ENCODE measurements around the gene DFFB. TPM values are rescaled to one million over a fixed set of nuclear protein-coding genes. Genes with fewer than 3 reads are reported as not detected.

Gene DFFB
- total and polyA plus RNA-seq, 2 of the 13 experiments (the other 11 are each of a cell fraction or from before 2014, with no cell fraction given) = 4.6 to 9.3 TPM

DNA sequence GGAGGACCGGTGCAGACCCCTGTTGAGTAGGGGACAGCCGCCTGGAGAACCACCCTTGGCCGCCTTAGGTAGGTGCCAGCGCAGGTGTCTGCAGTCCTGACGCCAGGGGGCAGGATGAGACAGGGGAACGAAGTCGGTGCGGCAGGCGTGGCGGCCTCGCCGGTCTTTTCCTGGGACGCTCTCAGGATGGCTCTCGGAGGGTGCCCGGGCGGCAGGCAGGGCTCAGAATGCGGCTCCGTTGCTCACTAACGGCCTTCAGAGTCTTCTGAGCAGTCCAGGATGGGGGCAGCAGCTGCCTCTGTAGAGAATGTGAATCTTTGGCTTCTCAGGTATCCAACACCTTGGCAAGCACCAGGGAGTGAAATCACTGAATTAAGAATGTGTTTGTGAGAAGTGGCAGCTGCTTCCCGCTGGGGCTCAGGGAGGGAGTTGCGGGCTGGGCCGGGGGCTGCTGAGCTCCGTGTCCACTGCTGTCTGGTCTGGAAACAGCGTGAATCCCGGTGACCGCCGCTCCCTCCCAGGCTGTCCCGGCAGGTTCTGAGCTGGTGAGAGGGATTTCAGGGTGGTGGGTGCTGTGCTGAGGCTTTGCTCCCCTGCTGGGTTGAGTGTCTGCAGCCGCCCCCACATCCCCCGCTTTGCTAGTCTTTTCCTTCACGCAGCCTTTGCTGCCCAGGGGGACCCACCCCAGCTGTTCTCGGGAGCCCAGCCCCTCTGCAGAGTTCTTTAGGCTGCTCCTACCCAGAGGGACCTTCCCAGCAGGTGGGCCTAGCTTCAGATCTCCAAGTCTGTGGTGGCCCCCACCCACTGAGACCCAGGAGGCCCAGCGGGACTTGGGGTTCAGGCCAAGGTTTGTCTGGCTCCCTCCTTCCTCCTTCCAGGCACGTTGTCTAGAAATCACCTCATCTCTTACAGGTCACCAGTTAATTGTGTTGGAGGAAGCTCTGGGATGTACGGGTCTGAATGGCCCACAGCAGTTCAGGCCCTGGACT, 53.9 kb downstream of the DFFB start:
- ChIA-PET CTCF (ENCODE audit: low intra/inter-chr PET ratio, low total read pairs) (interaction anchor here (1.0 kb wide), 1 partner anchor 915 kb away, joined by 3 read pairs; no protein-coding TSS in a partner anchor), POLR2A (no interaction called here)
- H3K27ac ChIP-seq (ENCODE audit: extremely low read length, insufficient read depth, low read length) = no peak overlapping the region
- no peaks in the 10 kb centered on the region for H3K9me3 ChIP-seq (ENCODE audit: low read length)
- BruUV-seq (replicated peaks) = no TSS peak
- in situ Hi-C loops (cut with HindIII; ENCODE audit: extremely low pct_ligation_motif_present, low pct_unique_long_range_greater_than_20kb) (loop anchor here (25.0 kb wide), 1 partner anchor 151 kb away; no protein-coding TSS in a partner anchor), intact Hi-C loops (cut with micrococcal nuclease; ENCODE audit: unreplicated experiment) (no loop called here)
- peak overlapping the region in 1 of 3 experiments; percentile 9; a peak in 1 of 6 replicates for H3K4me3 ChIP-seq (replicated peaks in 1 of 3; ENCODE audit: insufficient read depth in 1 of 3, low read depth in 2 of 3, low read length in 3 of 3)
- H4K20me1 ChIP-seq (ENCODE audit: insufficient read depth, low read length) = peaks cover 3% of the 10 kb centered on the region; the same call in 1 of the 2 replicates
- no peak for FAIRE-seq
- peak overlapping the region; percentile 58 for H3K4me2 ChIP-seq (ENCODE audit: low read depth, low read length)
- ATAC-seq = peak; percentile 86
- WGBS (ENCODE audit: low lambda C conversion rate) = 81% methylated on average over 6 of the region's 35 CpGs
- H3K4me1 ChIP-seq (ENCODE audit: insufficient read depth, low read length) = peaks cover 24% of the 10 kb centered on the region
- H2AFZ ChIP-seq (ENCODE audit: low read length) = no peak overlapping the region
- H3K79me2 ChIP-seq (ENCODE audit: insufficient read depth, low read length) = no peaks in the 10 kb centered on the region
- no peak overlapping the region for H3K9ac ChIP-seq (ENCODE audit: insufficient read depth, low read depth, low read length)
- H3K36me3 ChIP-seq (replicated peaks in 1 of 2; ENCODE audit: control insufficient read depth in 1 of 2, insufficient read depth in 2 of 2, low read length in 2 of 2) = no peaks in the 10 kb centered on the region
- no peaks in the 10 kb centered on the region for H3K27me3 ChIP-seq (ENCODE audit: control insufficient read depth in 1 of 2, insufficient read depth in 2 of 2, low read length in 2 of 2)
- peak; percentile 57 for DNase-seq (ENCODE audit: low spot score)
- TF ChIP-seq SYNCRIP (IDR thresholded peaks at IDR 0.05; ENCODE audit: insufficient read depth, low read depth, low read length) (no peak), ZNF703 (CRISPR knock-in tag; IDR thresholded peaks at IDR 0.05; ENCODE audit: borderline replicate concordance) (no peak), MXD3 (CRISPR knock-in tag; IDR thresholded peaks at IDR 0.05) (peak; percentile 24; the same call in 1 of the 2 replicates), ELF3 (CRISPR knock-in tag; IDR thresholded peaks at IDR 0.05) (no peak), AKAP8 (CRISPR knock-in tag; IDR thresholded peaks at IDR 0.05) (peak; percentile 54; the same call in 1 of the 2 replicates), ZBTB2 (CRISPR knock-in tag; IDR thresholded peaks at IDR 0.05; ENCODE audit: low read depth) (no peak), ZNF644 (CRISPR knock-in tag; IDR thresholded peaks at IDR 0.05; ENCODE audit: low read depth) (no peak), NR2F6 (IDR thresholded peaks at IDR 0.05) (no peak), NR2F6 (CRISPR knock-in tag; IDR thresholded peaks at IDR 0.05) (peak; percentile 19; the same call in 1 of the 2 replicates), PATZ1 (CRISPR knock-in tag; IDR thresholded peaks at IDR 0.05) (peak; percentile 8; the same call in 1 of the 2 replicates), ZNF230 (CRISPR knock-in tag; IDR thresholded peaks at IDR 0.05) (no peak), KDM2A (CRISPR knock-in tag; IDR thresholded peaks at IDR 0.05; ENCODE audit: borderline replicate concordance, low read depth) (peak; percentile 66; the same call in 1 of the 2 replicates), RBFOX2 (IDR thresholded peaks at IDR 0.05; ENCODE audit: low read depth, low read length) (no peak)
- TF ChIP-seq, protein P1, sequence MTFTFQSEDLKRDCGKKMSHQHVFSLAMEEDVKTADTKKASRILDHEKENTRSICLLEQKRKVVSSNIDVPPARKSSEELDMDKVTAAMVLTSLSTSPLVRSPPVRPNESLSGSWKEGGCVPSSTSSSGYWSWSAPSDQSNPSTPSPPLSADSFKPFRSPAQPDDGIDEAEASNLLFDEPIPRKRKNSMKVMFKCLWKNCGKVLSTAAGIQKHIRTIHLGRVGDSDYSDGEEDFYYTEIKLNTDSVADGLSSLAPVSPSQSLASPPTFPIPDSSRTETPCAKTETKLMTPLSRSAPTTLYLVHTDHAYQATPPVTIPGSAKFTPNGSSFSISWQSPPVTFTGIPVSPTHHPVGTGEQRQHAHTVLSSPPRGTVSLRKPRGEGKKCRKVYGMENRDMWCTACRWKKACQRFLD (CRISPR knock-in tag; IDR thresholded peaks at IDR 0.05; ENCODE audit: borderline replicate concordance) = no peak
- TF ChIP-seq, protein P2, sequence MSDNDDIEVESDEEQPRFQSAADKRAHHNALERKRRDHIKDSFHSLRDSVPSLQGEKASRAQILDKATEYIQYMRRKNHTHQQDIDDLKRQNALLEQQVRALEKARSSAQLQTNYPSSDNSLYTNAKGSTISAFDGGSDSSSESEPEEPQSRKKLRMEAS (IDR thresholded peaks at IDR 0.05) = peak; percentile 23; the same call in 1 of the 2 replicates

All from HepG2 (cell line).